Liver (tissue), 9 donors: ENCODE measurements around the gene EDAR. TPM values are rescaled to one million over a fixed set of nuclear protein-coding genes. Genes with fewer than 3 reads are reported as not detected.
A peak's percentile ranks its signal among the peaks of the same experiment; 100 is the strongest.

Source experiments
- DNase-seq: peaks from one replicate; pipeline ENCODE4 v3.0.0-alpha.2; 2017; ENCODE audit warnings: low spot score
- H3K27ac ChIP-seq, 2 donors: one replicate each; pipeline ENCODE4 v1.7.0; 2013; ENCODE audit warnings: inconsistent platforms in 2 of 2, low read length in 2 of 2, control low read depth in 1 of 2, low read depth in 1 of 2, mild to moderate bottlenecking in 1 of 2
- H3K27me3 ChIP-seq, 4 donors: one replicate each; pipeline versions ENCODE4 v1.6.1 to v1.7.0; 2013; ENCODE audit warnings: low read length in 3 of 4, inconsistent platforms in 1 of 4, mild to moderate bottlenecking in 1 of 4, moderate library complexity in 1 of 4; ENCODE audit not compliant: control insufficient read depth in 4 of 4, insufficient read depth in 4 of 4
- H3K36me3 ChIP-seq, 4 donors: one replicate each; pipeline versions ENCODE4 v1.6.1 to v1.7.0; 2013; ENCODE audit warnings: low read length in 3 of 4, mild to moderate bottlenecking in 3 of 4, low read depth in 1 of 4, moderate library complexity in 1 of 4; ENCODE audit not compliant: control insufficient read depth in 4 of 4, insufficient read depth in 3 of 4
- H3K4me1 ChIP-seq, 4 donors: one replicate each; pipeline versions ENCODE4 v1.6.1 to v1.7.0; 2013; ENCODE audit warnings: low read length in 3 of 4, mild to moderate bottlenecking in 3 of 4, moderate library complexity in 1 of 4; ENCODE audit not compliant: control insufficient read depth in 4 of 4, insufficient read depth in 4 of 4
- H3K4me3 ChIP-seq, 3 donors: one replicate each; pipeline versions ENCODE4 v1.6.1 to v1.7.0; 2013; ENCODE audit warnings: low read length in 3 of 3, control low read depth in 1 of 3, low read depth in 1 of 3, mild to moderate bottlenecking in 1 of 3
- H3K9ac ChIP-seq, 2 donors: one replicate each; pipeline ENCODE4 v1.7.0; 2013; ENCODE audit warnings: low read length in 2 of 2, mild to moderate bottlenecking in 2 of 2, moderate library complexity in 2 of 2, control low read depth in 1 of 2, low read depth in 1 of 2
- H3K9me3 ChIP-seq, 4 donors: one replicate each; pipeline versions ENCODE4 v1.6.1 to v1.7.0; 2013; ENCODE audit warnings: low read length in 3 of 4; ENCODE audit not compliant: control insufficient read depth in 4 of 4
- EGR1 ChIP-seq, 2 donors: IDR thresholded peaks; 2 replicates each; pipeline ENCODE4 v1.6.1; 2016 to 2018; ENCODE audit warnings: antibody characterized with exemption in 2 of 2, low read depth in 2 of 2
- FOXA1 ChIP-seq: IDR thresholded peaks from 2 replicates; pipeline ENCODE4 v1.6.1; 2016; ENCODE audit warnings: antibody characterized with exemption
- FOXA2 ChIP-seq: IDR thresholded peaks from 2 replicates; pipeline ENCODE4 v1.6.1; 2016; ENCODE audit warnings: antibody characterized with exemption
- GABPA ChIP-seq, 2 donors: IDR thresholded peaks in 1 of 2; conservative IDR thresholded peaks in 1 of 2; 2 replicates each; pipeline ENCODE4 v1.6.1; 2016; ENCODE audit warnings: antibody characterized with exemption in 2 of 2, mild to moderate bottlenecking in 1 of 2, moderate library complexity in 1 of 2
- HNF4A ChIP-seq, 2 donors: conservative IDR thresholded peaks; 2 replicates each; pipeline ENCODE4 v1.6.1; 2016; ENCODE audit warnings: antibody characterized with exemption in 2 of 2, mild to moderate bottlenecking in 2 of 2
- HNF4G ChIP-seq: IDR thresholded peaks from 2 replicates; pipeline ENCODE4 v1.6.1; 2016; ENCODE audit warnings: antibody characterized with exemption
- MAX ChIP-seq: IDR thresholded peaks from 2 replicates; pipeline ENCODE4 v1.6.1; 2016; ENCODE audit warnings: antibody characterized with exemption
- RAD21 ChIP-seq, 2 donors: IDR thresholded peaks; 2 replicates each; pipeline ENCODE4 v1.6.1; 2016; ENCODE audit warnings: antibody characterized with exemption in 2 of 2, mild to moderate bottlenecking in 2 of 2
- REST ChIP-seq: IDR thresholded peaks from 2 replicates; pipeline ENCODE4 v1.6.1; 2016; ENCODE audit warnings: antibody characterized with exemption, mild to moderate bottlenecking
- RXRA ChIP-seq, 2 donors: IDR thresholded peaks; 2 replicates each; pipeline ENCODE4 v1.6.1; 2017 to 2018; ENCODE audit warnings: antibody characterized with exemption in 2 of 2, mild to moderate bottlenecking in 1 of 2
- SP1 ChIP-seq: IDR thresholded peaks from 2 replicates; pipeline ENCODE4 v1.6.1; 2018; ENCODE audit warnings: antibody characterized with exemption, mild to moderate bottlenecking
- TAF1 ChIP-seq: conservative IDR thresholded peaks from 2 replicates; pipeline ENCODE4 v1.6.1; 2016; ENCODE audit warnings: antibody characterized with exemption, mild to moderate bottlenecking
- YY1 ChIP-seq: IDR thresholded peaks from 2 replicates; pipeline ENCODE4 v1.6.1; 2016; ENCODE audit warnings: antibody characterized with exemption, mild to moderate bottlenecking
- WGBS: extraction: QIAGEN DNeasy Blood & Tissue Kit; methylation state at CpG from one replicate; pipeline ENCODE4 v1.1.7; 2013; 5-methylcytosine and 5-hydroxymethylcytosine counted together
- polyA plus RNA-seq, 2 donors: library from polyadenylated mRNA; stranded (reverse) in 1 of 2; unstranded in 1 of 2; fragments of 200-250 nt in 1 of 2; fragments of >200 nt in 1 of 2; fragmentation: Nextera tagmentation in 1 of 2; extraction: Ambion mirVana in 1 of 2; gene quantifications; one replicate each; pipeline versions ENCODE4 v1.2.1 to v1.2.3, GENCODE V29; 2013 to 2015
- total RNA-seq, 2 donors: library from RNA; depleted of rRNA; stranded (reverse); fragments of >200 nt; gene quantifications; one replicate each; pipeline ENCODE4 v1.2.3, GENCODE V29; 2014
- TF ChIP-seq, protein P1 (sequence below): IDR thresholded peaks from 2 replicates; pipeline ENCODE4 v1.6.1; 2016; ENCODE audit warnings: antibody characterized with exemption
- TF ChIP-seq, protein P2 (sequence below): IDR thresholded peaks from 2 replicates; pipeline ENCODE4 v1.6.1; 2016; ENCODE audit warnings: antibody characterized with exemption
- donor health status: healthy.
- donor health status: healthy.
- donor health status: healthy.
- donor health status: healthy.
- donor health status: healthy.

Gene EDAR
- total and polyA plus RNA-seq, 4 donors, result 0.09 to 0.50 (median 0.10) TPM

GRCh38 chr2:109031476-109032228 is 42.6 kb upstream of the EDAR start (continued):
- no peak for TF ChIP-seq FOXA1
- TF ChIP-seq TAF1, result no peak
- TF ChIP-seq FOXA2, result no peak
- TF ChIP-seq, protein P1, sequence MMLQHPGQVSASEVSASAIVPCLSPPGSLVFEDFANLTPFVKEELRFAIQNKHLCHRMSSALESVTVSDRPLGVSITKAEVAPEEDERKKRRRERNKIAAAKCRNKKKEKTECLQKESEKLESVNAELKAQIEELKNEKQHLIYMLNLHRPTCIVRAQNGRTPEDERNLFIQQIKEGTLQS, result no peak
- peak in 1 of 2 donors; percentile 21 for TF ChIP-seq RAD21 (IDR thresholded peaks at IDR 0.05)
- no peak for TF ChIP-seq EGR1 (IDR thresholded peaks at IDR 0.05; ENCODE audit: low read depth in 2 of 2)

DNA sequence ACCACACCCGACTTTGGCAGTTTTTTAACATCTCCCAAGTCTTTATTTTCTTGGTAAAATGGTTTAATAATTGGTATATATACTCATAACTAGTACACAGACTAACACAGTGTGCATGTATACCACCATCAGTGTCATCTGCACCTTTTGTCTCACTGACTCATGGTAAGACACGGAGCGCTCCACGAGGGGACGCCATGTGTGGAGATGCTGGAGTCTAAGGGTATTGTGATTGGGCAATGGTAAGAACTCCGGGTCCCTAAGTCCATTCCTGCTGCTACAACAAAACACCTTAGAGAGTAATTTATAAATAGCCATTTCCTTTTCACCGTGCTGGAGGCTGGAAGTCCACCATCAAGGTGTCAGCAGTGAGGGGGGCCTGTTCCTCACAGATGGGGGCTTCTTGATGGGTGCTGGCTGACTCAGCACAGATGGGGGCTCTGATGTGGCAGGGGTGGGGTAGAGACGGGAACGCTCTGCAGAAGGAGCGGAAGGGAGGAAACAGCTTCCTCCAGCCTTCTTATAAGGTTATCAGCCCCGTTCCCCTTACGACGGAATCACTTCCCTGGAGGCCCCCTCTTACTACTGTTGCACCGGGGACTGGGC is 42.0 kb upstream of the EDAR start:
- no peak overlapping the region for H3K9ac ChIP-seq
- H3K9me3 ChIP-seq, result no peaks in the 10 kb centered on the region
- no peaks in the 10 kb centered on the region for H3K36me3 ChIP-seq
- TF ChIP-seq FOXA1 (no peak), YY1 (no peak), GABPA (IDR thresholded peaks at IDR 0.05 in 1 of 2, conservative IDR thresholded peaks at IDR 0.05 in 1 of 2) (no peak), EGR1 (IDR thresholded peaks at IDR 0.05; ENCODE audit: low read depth in 2 of 2) (no peak), HNF4G (no peak), RAD21 (IDR thresholded peaks at IDR 0.05) (no peak), HNF4A (conservative IDR thresholded peaks at IDR 0.05) (no peak), REST (no peak), SP1 (no peak), TAF1 (no peak), RXRA (IDR thresholded peaks at IDR 0.05) (no peak), MAX (no peak)
- TF ChIP-seq, protein P1, result no peak
- TF ChIP-seq, protein P2, sequence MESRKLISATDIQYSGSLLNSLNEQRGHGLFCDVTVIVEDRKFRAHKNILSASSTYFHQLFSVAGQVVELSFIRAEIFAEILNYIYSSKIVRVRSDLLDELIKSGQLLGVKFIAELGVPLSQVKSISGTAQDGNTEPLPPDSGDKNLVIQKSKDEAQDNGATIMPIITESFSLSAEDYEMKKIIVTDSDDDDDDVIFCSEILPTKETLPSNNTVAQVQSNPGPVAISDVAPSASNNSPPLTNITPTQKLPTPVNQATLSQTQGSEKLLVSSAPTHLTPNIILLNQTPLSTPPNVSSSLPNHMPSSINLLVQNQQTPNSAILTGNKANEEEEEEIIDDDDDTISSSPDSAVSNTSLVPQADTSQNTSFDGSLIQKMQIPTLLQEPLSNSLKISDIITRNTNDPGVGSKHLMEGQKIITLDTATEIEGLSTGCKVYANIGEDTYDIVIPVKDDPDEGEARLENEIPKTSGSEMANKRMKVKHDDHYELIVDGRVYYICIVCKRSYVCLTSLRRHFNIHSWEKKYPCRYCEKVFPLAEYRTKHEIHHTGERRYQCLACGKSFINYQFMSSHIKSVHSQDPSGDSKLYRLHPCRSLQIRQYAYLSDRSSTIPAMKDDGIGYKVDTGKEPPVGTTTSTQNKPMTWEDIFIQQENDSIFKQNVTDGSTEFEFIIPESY, result no peak
- H3K27ac ChIP-seq, result no peak overlapping the region
- 64% methylated on average over 14 of the region's 14 CpGs for WGBS
- H3K4me3 ChIP-seq, result peak overlapping the region in 2 of 3 donors; percentile 2 to 47
- no peak for DNase-seq
- no peaks in the 10 kb centered on the region for H3K27me3 ChIP-seq
- H3K4me1 ChIP-seq, result peaks cover 0 to 12% (median 4%) of the 10 kb centered on the region in 4 donors
